HepG2 (cell line): Measurements from ENCODE around the gene NOC3L. TPM values are rescaled to one million over a fixed set of nuclear protein-coding genes. Genes with fewer than 3 reads are reported as not detected.

Experiments used
- HMG20B ChIP-seq: conservative IDR thresholded peaks from 2 replicates; pipeline ENCODE4 v1.6.1; 2016; ENCODE audit warnings: missing genetic modification reagents, missing compliant biosample characterization
- KLF11 ChIP-seq: IDR thresholded peaks from 2 replicates; pipeline ENCODE4 v1.6.1; 2016; ENCODE audit warnings: missing compliant biosample characterization
- MLXIP ChIP-seq: sonication (generic); formaldehyde crosslinking; IDR thresholded peaks from 2 replicates; pipeline ENCODE4 v1.9.0; 2021; ENCODE audit warnings: missing genetic modification reagents, borderline replicate concordance
- NFKB2 ChIP-seq: sonication (generic); formaldehyde crosslinking; IDR thresholded peaks from 2 replicates; pipeline ENCODE4 v1.4.0; 2020; ENCODE audit warnings: missing genetic modification reagents, borderline replicate concordance
- PHF21A ChIP-seq: sonication (generic); formaldehyde crosslinking; IDR thresholded peaks from 2 replicates; pipeline ENCODE4 v1.5.0; 2020; ENCODE audit warnings: mild to moderate bottlenecking, missing genetic modification reagents
- POLR2G ChIP-seq: fragments of 200-400 bp; formaldehyde crosslinking; IDR thresholded peaks from 2 replicates; pipeline ENCODE4 v1.6.1; 2018; ENCODE audit warnings: mild to moderate bottlenecking, low read depth, low read length, moderate library complexity
- PREB ChIP-seq: sonication (generic); formaldehyde crosslinking; IDR thresholded peaks from 2 replicates; pipeline ENCODE4 v1.4.0; 2020; ENCODE audit warnings: missing genetic modification reagents
- REPIN1 ChIP-seq: sonication (generic); formaldehyde crosslinking; IDR thresholded peaks from 2 replicates; pipeline ENCODE4 v1.8.0; 2022; ENCODE audit warnings: missing genetic modification reagents, low read depth, mild to moderate bottlenecking, borderline replicate concordance
- TP53 ChIP-seq: sonication (generic); formaldehyde crosslinking; conservative IDR thresholded peaks from 2 replicates; pipeline ENCODE4 v1.4.0; 2020; ENCODE audit warnings: missing genetic modification reagents
- U2AF1 ChIP-seq: fragments of 200-400 bp; formaldehyde crosslinking; optimal IDR thresholded peaks from 2 replicates; pipeline ENCODE3; 2017; ENCODE audit warnings: mild to moderate bottlenecking, low read depth, low read length
- YEATS4 ChIP-seq: sonication (generic); formaldehyde crosslinking; IDR thresholded peaks from 2 replicates; pipeline ENCODE4 v1.4.0; 2020; ENCODE audit warnings: missing genetic modification reagents, borderline replicate concordance
- ZBED4 ChIP-seq: sonication (generic); formaldehyde crosslinking; IDR thresholded peaks from 2 replicates; pipeline ENCODE4 v1.4.0; 2020; ENCODE audit warnings: missing genetic modification reagents, borderline replicate concordance
- ZFP91 ChIP-seq: sonication (generic); formaldehyde crosslinking; IDR thresholded peaks from 2 replicates; pipeline ENCODE4 v1.9.0; 2022; ENCODE audit warnings: missing genetic modification reagents, mild to moderate bottlenecking, borderline replicate concordance
- ZNF432 ChIP-seq: sonication (generic); formaldehyde crosslinking; IDR thresholded peaks from 2 replicates; pipeline ENCODE4 v1.5.0; 2020; ENCODE audit warnings: missing genetic modification reagents, mild to moderate bottlenecking, borderline replicate concordance
- ZNF460 ChIP-seq: sonication (generic); formaldehyde crosslinking; IDR thresholded peaks from 2 replicates; pipeline ENCODE4 v1.5.1; 2020; ENCODE audit warnings: missing genetic modification reagents, mild to moderate bottlenecking, borderline replicate concordance
- ZNF543 ChIP-seq: sonication (generic); formaldehyde crosslinking; IDR thresholded peaks from 2 replicates; pipeline ENCODE4 v1.4.0; 2020; ENCODE audit warnings: mild to moderate bottlenecking, missing genetic modification reagents
- ZNF563 ChIP-seq: sonication (generic); formaldehyde crosslinking; IDR thresholded peaks from 2 replicates; pipeline ENCODE4 v1.8.0; 2022; ENCODE audit warnings: mild to moderate bottlenecking, moderate library complexity, missing genetic modification reagents
- ZNF740 ChIP-seq: sonication (generic); formaldehyde crosslinking; IDR thresholded peaks from 2 replicates; pipeline ENCODE4 v1.4.0; 2020; ENCODE audit warnings: missing genetic modification reagents
- ZNF800 ChIP-seq: sonication (generic); formaldehyde crosslinking; IDR thresholded peaks from 2 replicates; pipeline ENCODE4 v1.4.0; 2020; ENCODE audit warnings: missing genetic modification reagents
- polyA plus RNA-seq, 8 experiments: library from polyadenylated mRNA; depleted of rRNA in 3 of 8; stranded (reverse) in 7 of 8; unstranded in 1 of 8; fragments of >200 nt; fragmentation: Illumina TruSeq in 4 of 8; extraction: Trizol in 4 of 8; gene quantifications; 2 replicates each; pipeline versions ENCODE4 v1.2.1 to v1.2.3, GENCODE V29; 2011 to 2016; ENCODE audit warnings: low read depth in 4 of 8, missing spikeins in 1 of 8, mixed read lengths in 1 of 8; ENCODE audit not compliant: insufficient read depth in 1 of 8
- total RNA-seq, 5 experiments: library from RNA; depleted of rRNA; stranded (reverse); fragments of >200 nt; fragmentation: Illumina TruSeq; extraction: Trizol; gene quantifications; 2 replicates each; pipeline ENCODE4 v1.2.3, GENCODE V29; 2016; ENCODE audit warnings: low read depth in 1 of 5

NOC3L gene
- total and polyA plus RNA-seq, 2 of the 13 experiments (the other 11 are each of a cell fraction or from before 2014, with no cell fraction given), result 7.8 to 36.6 TPM

GRCh38 chr10:94363251-94363565, 469 bp upstream of the NOC3L start (continued):
- TF ChIP-seq ZBED4 (CRISPR knock-in tag), result peak; percentile 7; the same call in 1 of the 2 replicates
- TF ChIP-seq MLXIP, result no peak
- no peak for TF ChIP-seq KLF11 (CRISPR knock-in tag)
- no peak for TF ChIP-seq ZNF800 (CRISPR knock-in tag)
- TF ChIP-seq REPIN1 (CRISPR knock-in tag), result no peak
- no peak for TF ChIP-seq ZFP91 (CRISPR knock-in tag)
- TF ChIP-seq POLR2G, result no peak
- TF ChIP-seq ZNF563 (CRISPR knock-in tag), result no peak
- 0 out of 2 replicates have a peak, but pooled peaks have one; percentile 5 for TF ChIP-seq PHF21A (CRISPR knock-in tag)
- no peak for TF ChIP-seq ZNF740 (CRISPR knock-in tag)
- TF ChIP-seq U2AF1, result no peak
- no peak for TF ChIP-seq YEATS4
- no peak for TF ChIP-seq HMG20B (CRISPR knock-in tag)
- peak; percentile 4; the same call in 1 of the 2 replicates for TF ChIP-seq ZNF460 (CRISPR knock-in tag)
- no peak for TF ChIP-seq PREB (CRISPR knock-in tag)
- TF ChIP-seq TP53, result no peak
- TF ChIP-seq NFKB2, result no peak
- TF ChIP-seq ZNF543 (CRISPR knock-in tag), result no peak
- TF ChIP-seq ZNF432 (CRISPR knock-in tag), result no peak
